ENCODE results near the gene MB21D2. TPM values are rescaled to one million over a fixed set of nuclear protein-coding genes. Genes with fewer than 3 reads are reported as not detected.

MB21D2 gene
- total RNA-seq, 1 experiment from 2014 or later = 10.0 TPM

GRCh38 chr3:192923731-192924130 lies 6.1 kb upstream of the MB21D2 start:
- no peak for DNase-seq (ENCODE audit: low read depth)

- DNase-seq (ENCODE audit: low read depth) = no peak
Measured at GRCh38 chr3:192921793-192922192, 4.1 kb upstream of the MB21D2 start.

- peak; percentile 41 for DNase-seq (ENCODE audit: low read depth)
Measured at GRCh38 chr3:192920411-192920810, 2.8 kb upstream of the MB21D2 start.

- no peak for DNase-seq (ENCODE audit: low read depth)
Measured at GRCh38 chr3:192919901-192920300, 2.2 kb upstream of the MB21D2 start.

- no peak for DNase-seq (ENCODE audit: low read depth)
Measured at GRCh38 chr3:192918275-192918588, 576 bp upstream of the MB21D2 start.

GRCh38 chr3:192917028-192917403 lies 640 bp downstream of the MB21D2 start:
- no peak for DNase-seq (ENCODE audit: low read depth)

- DNase-seq (ENCODE audit: low read depth) = peak; percentile 64
Measured at GRCh38 chr3:192916371-192917027, 1.2 kb downstream of the MB21D2 start.

GRCh38 chr3:192915722-192916121 lies 1.9 kb downstream of the MB21D2 start:
- DNase-seq (ENCODE audit: low read depth) = no peak

GRCh38 chr3:192915304-192915703 lies 2.4 kb downstream of the MB21D2 start:
- DNase-seq (ENCODE audit: low read depth) = peak; percentile 60

- no peak for DNase-seq (ENCODE audit: low read depth)
Measured at GRCh38 chr3:192914848-192915247, 2.8 kb downstream of the MB21D2 start.

- no peak for DNase-seq (ENCODE audit: low read depth)
Measured at GRCh38 chr3:192913540-192913939, 4.1 kb downstream of the MB21D2 start.

- DNase-seq (ENCODE audit: low read depth) = no peak
Measured at GRCh38 chr3:192911293-192911692, 6.4 kb downstream of the MB21D2 start.

- DNase-seq (ENCODE audit: low read depth) = no peak
Measured at GRCh38 chr3:192907784-192908183, 9.9 kb downstream of the MB21D2 start.

- DNase-seq (ENCODE audit: low read depth) = no peak
Measured at GRCh38 chr3:192906940-192907339, 10.7 kb downstream of the MB21D2 start.

- DNase-seq (ENCODE audit: low read depth) = no peak
Measured at GRCh38 chr3:192905980-192906678, 11.5 kb downstream of the MB21D2 start.

GRCh38 chr3:192904632-192905289 lies 12.9 kb downstream of the MB21D2 start:
- peak; percentile 97 for DNase-seq (ENCODE audit: low read depth)

- no peak for DNase-seq (ENCODE audit: low read depth)
Measured at GRCh38 chr3:192902549-192902948, 15.1 kb downstream of the MB21D2 start.

GRCh38 chr3:192901435-192901834 lies 16.2 kb downstream of the MB21D2 start:
- DNase-seq (ENCODE audit: low read depth) = peak; percentile 94

- DNase-seq (ENCODE audit: low read depth) = peak; percentile 77
Measured at GRCh38 chr3:192899540-192899982, 18.1 kb downstream of the MB21D2 start.

GRCh38 chr3:192897005-192897404 lies 20.7 kb downstream of the MB21D2 start:
- no peak for DNase-seq (ENCODE audit: low read depth)

GRCh38 chr3:192896208-192896607 lies 21.4 kb downstream of the MB21D2 start:
- no peak for DNase-seq (ENCODE audit: low read depth)

- no peak for DNase-seq (ENCODE audit: low read depth)
Measured at GRCh38 chr3:192894676-192895075, 23.0 kb downstream of the MB21D2 start.

Data from LHCN-M2 (cell line).